22Rv1 (cell line): ENCODE data around the gene CAPNS1.

Experiments used
- ZFX ChIP-seq: fragments of 450-650 bp; IDR thresholded peaks from 2 replicates; pipeline ENCODE4 v1.6.1; 2017; ENCODE audit warnings: antibody characterized with exemption, borderline replicate concordance
- TF ChIP-seq, protein P1 (sequence below): fragments of 450-650 bp; IDR thresholded peaks from 2 replicates; pipeline ENCODE4 v1.5.1; 2017; ENCODE audit warnings: mild to moderate bottlenecking

DNA sequence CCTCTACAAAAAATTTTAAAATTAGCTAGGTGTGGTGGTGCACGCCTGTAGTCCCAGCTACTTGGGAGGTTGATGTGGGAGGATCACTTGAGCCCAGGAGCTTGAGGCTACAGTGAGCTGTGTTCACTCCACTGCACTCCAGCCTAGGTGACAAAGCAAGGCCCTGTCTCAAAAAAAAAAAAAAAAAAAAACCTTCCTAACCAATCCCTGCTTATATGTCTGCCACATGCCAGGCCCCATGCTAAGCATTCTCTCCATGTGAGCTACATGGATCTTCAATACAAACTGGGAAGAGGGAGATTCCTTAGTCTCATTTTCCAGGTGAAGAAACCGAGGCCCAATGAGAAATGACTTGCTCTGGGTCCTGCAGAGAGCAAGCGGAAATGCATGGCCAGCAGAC lies 31.2 kb upstream of the CAPNS1 start:
- TF ChIP-seq, protein P1, sequence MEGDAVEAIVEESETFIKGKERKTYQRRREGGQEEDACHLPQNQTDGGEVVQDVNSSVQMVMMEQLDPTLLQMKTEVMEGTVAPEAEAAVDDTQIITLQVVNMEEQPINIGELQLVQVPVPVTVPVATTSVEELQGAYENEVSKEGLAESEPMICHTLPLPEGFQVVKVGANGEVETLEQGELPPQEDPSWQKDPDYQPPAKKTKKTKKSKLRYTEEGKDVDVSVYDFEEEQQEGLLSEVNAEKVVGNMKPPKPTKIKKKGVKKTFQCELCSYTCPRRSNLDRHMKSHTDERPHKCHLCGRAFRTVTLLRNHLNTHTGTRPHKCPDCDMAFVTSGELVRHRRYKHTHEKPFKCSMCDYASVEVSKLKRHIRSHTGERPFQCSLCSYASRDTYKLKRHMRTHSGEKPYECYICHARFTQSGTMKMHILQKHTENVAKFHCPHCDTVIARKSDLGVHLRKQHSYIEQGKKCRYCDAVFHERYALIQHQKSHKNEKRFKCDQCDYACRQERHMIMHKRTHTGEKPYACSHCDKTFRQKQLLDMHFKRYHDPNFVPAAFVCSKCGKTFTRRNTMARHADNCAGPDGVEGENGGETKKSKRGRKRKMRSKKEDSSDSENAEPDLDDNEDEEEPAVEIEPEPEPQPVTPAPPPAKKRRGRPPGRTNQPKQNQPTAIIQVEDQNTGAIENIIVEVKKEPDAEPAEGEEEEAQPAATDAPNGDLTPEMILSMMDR, result no peak
- no peak for TF ChIP-seq ZFX
